RKO (cell line): ENCODE measurements around the gene CHPF2.

Experiments used
- DNase-seq: peaks from one replicate; pipeline ENCODE4 v3.0.0-alpha.2; 2016; ENCODE audit warnings: low spot score

Gene CHPF2

GRCh38 chr7:151206914-151207313 is 25.4 kb upstream of the CHPF2 start:
- DNase-seq, result no peak

- no peak for DNase-seq
Observed at GRCh38 chr7:151207315-151207714, 25.0 kb upstream of the CHPF2 start.

- no peak for DNase-seq
Observed at GRCh38 chr7:151207804-151208203, 24.5 kb upstream of the CHPF2 start.

- no peak for DNase-seq
Observed at GRCh38 chr7:151208253-151208862, 23.9 kb upstream of the CHPF2 start.

GRCh38 chr7:151209588-151209987 is 22.7 kb upstream of the CHPF2 start:
- no peak for DNase-seq

GRCh38 chr7:151210087-151210854 is 22.0 kb upstream of the CHPF2 start, which contains the start of gene H2BK1:
Gene H2BK1 (minus strand): TSS chr7:151210488. CDS start chr7:151210318, 170 bp downstream.
- DNase-seq, result no peak

- no peak for DNase-seq
Observed at GRCh38 chr7:151211155-151211772, 21.0 kb upstream of the CHPF2 start.

- no peak for DNase-seq
Observed at GRCh38 chr7:151212626-151213025, 19.7 kb upstream of the CHPF2 start.

GRCh38 chr7:151213826-151214225 is 18.5 kb upstream of the CHPF2 start:
- DNase-seq, result no peak

- no peak for DNase-seq
Observed at GRCh38 chr7:151215396-151215795, 16.9 kb upstream of the CHPF2 start.

GRCh38 chr7:151218170-151218569 is 14.1 kb upstream of the CHPF2 start:
- DNase-seq, result no peak

GRCh38 chr7:151223728-151224127 is 8.6 kb upstream of the CHPF2 start:
- DNase-seq, result no peak

- peak; percentile 79 for DNase-seq
Observed at GRCh38 chr7:151225948-151226510, 6.3 kb upstream of the CHPF2 start.

- no peak for DNase-seq
Observed at GRCh38 chr7:151226560-151226874, 5.8 kb upstream of the CHPF2 start.

- DNase-seq, result peak; percentile 100
Observed at GRCh38 chr7:151226875-151227782, 5.2 kb upstream of the CHPF2 start, which contains the start of gene ABCF2. Gene ABCF2 (minus strand): TSS chr7:151227205. CDS start chr7:151226458, 747 bp downstream.

GRCh38 chr7:151228024-151228866 is 4.0 kb upstream of the CHPF2 start:
- DNase-seq, result no peak

- no peak for DNase-seq
Observed at GRCh38 chr7:151229249-151229648, 3.0 kb upstream of the CHPF2 start.

GRCh38 chr7:151231080-151231479 is 1.2 kb upstream of the CHPF2 start:
- DNase-seq, result peak; percentile 50

GRCh38 chr7:151232917-151233701 is 826 bp downstream of the CHPF2 start:
- DNase-seq, result peak; percentile 96

- no peak for DNase-seq
Observed at GRCh38 chr7:151233804-151234203, 1.5 kb downstream of the CHPF2 start.
